MM.1S (cell line): ENCODE measurements around the gene COMMD3.

Source experiments
- EZH2 ChIP-seq: fragments of 300-600 bp; sonication (generic); optimal IDR thresholded peaks from 2 replicates; pipeline ENCODE3; 2017; ENCODE audit warnings: low read depth, mild to moderate bottlenecking, antibody characterized with exemption, low read length, mixed read lengths
- EZH2phosphoT487 ChIP-seq: fragments of 300-600 bp; sonication (generic); IDR thresholded peaks from 2 replicates; pipeline ENCODE4 v1.6.1; 2018; ENCODE audit warnings: antibody characterized with exemption, low read length
- TF ChIP-seq, protein P1 (sequence below): fragments of 300-600 bp; sonication (generic); IDR thresholded peaks from 2 replicates; pipeline ENCODE4 v1.5.1; 2016; ENCODE audit warnings: antibody characterized with exemption, low read length, mixed read lengths

GRCh38 chr10:22368402-22368801, 52.2 kb downstream of the COMMD3 start:
- TF ChIP-seq, protein P1, sequence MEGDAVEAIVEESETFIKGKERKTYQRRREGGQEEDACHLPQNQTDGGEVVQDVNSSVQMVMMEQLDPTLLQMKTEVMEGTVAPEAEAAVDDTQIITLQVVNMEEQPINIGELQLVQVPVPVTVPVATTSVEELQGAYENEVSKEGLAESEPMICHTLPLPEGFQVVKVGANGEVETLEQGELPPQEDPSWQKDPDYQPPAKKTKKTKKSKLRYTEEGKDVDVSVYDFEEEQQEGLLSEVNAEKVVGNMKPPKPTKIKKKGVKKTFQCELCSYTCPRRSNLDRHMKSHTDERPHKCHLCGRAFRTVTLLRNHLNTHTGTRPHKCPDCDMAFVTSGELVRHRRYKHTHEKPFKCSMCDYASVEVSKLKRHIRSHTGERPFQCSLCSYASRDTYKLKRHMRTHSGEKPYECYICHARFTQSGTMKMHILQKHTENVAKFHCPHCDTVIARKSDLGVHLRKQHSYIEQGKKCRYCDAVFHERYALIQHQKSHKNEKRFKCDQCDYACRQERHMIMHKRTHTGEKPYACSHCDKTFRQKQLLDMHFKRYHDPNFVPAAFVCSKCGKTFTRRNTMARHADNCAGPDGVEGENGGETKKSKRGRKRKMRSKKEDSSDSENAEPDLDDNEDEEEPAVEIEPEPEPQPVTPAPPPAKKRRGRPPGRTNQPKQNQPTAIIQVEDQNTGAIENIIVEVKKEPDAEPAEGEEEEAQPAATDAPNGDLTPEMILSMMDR, result no peak
- TF ChIP-seq EZH2phosphoT487, result no peak
- no peak for TF ChIP-seq EZH2
